ENCODE results near the gene DYNC2I2. TPM values are rescaled to one million over a fixed set of nuclear protein-coding genes. Genes with fewer than 3 reads are reported as not detected.
A peak's percentile ranks its signal among the peaks of the same experiment; 100 is the strongest.

Gene DYNC2I2
- total and polyA plus RNA-seq, 2 experiments from 2014 or later, result 39.9 to 78.7 TPM

DNA sequence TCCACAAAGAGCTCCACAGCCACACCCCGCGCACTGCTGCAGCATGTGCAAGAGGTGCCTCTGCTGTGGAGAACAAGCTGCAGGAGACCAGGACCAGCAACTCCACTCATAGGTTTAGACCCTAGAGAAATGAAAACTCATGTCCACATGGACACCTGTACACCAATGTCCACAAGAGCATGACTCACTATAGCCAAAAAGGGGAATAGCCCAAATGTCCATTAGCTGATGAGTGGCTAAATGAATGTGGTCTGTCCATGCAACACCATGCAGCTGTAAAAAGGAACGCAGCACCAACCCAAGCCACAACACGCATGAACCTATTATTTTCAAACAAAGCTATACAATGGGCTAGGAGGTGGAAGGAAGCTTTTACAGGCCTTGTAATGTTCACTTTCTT, 18.1 kb downstream of the DYNC2I2 start:
- no peaks in the 10 kb centered on the region for H3K79me2 ChIP-seq
- no peaks in the 10 kb centered on the region for H3K27me3 ChIP-seq
- H3K27ac ChIP-seq, result no peak overlapping the region
- no peaks in the 10 kb centered on the region for H3K9me2 ChIP-seq (replicated peaks; ENCODE audit: insufficient read depth)
- H3K4me3 ChIP-seq, result no peak overlapping the region
- H3K36me3 ChIP-seq (replicated peaks; ENCODE audit: insufficient read depth, low read depth), result no peaks in the 10 kb centered on the region
- H2AFZ ChIP-seq, result no peak overlapping the region
- peaks cover 17% of the 10 kb centered on the region for H3K4me1 ChIP-seq (ENCODE audit: insufficient read depth)
- TF ChIP-seq EZH2 (IDR thresholded peaks at IDR 0.05; ENCODE audit: borderline replicate concordance) (no peak), EZH2phosphoT487 (IDR thresholded peaks at IDR 0.05; ENCODE audit: low read depth, severe bottlenecking, unreplicated experiment) (no peak)
- TF ChIP-seq, protein P1, sequence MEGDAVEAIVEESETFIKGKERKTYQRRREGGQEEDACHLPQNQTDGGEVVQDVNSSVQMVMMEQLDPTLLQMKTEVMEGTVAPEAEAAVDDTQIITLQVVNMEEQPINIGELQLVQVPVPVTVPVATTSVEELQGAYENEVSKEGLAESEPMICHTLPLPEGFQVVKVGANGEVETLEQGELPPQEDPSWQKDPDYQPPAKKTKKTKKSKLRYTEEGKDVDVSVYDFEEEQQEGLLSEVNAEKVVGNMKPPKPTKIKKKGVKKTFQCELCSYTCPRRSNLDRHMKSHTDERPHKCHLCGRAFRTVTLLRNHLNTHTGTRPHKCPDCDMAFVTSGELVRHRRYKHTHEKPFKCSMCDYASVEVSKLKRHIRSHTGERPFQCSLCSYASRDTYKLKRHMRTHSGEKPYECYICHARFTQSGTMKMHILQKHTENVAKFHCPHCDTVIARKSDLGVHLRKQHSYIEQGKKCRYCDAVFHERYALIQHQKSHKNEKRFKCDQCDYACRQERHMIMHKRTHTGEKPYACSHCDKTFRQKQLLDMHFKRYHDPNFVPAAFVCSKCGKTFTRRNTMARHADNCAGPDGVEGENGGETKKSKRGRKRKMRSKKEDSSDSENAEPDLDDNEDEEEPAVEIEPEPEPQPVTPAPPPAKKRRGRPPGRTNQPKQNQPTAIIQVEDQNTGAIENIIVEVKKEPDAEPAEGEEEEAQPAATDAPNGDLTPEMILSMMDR (IDR thresholded peaks at IDR 0.05; ENCODE audit: poor library complexity), result no peak
- no peaks in the 10 kb centered on the region for H3K9me3 ChIP-seq (ENCODE audit: low read depth)
- no peak overlapping the region for H3K4me2 ChIP-seq
- no peaks in the 10 kb centered on the region for H4K20me1 ChIP-seq (ENCODE audit: insufficient read depth, poor library complexity, severe bottlenecking)
- whole genome bisulfite sequencing (ENCODE audit: low lambda C conversion rate, missing lambda C conversion rate), result 96% methylated on average over 4 of the region's 4 CpGs
- DNase-seq (ENCODE audit: low spot score), result no peak

DNA sequence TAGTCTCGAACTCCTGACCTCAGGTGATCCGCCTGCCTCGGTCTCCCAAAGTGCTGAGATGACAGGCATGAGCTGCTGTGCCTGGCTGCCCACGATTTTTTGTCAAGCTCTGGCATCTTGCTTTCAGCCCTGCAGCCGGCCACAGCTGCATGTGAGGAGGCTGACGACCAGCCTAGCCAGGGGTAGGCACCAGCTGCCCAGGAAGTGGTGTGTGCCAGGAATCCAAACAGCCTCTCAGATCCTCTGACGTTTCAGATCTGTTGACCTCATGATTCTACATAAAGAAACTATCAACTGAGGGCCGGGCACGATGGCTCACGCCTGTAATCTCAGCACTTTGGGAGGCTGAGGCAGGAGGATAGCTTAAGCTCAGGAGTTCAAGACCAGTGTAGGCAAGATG, 19.0 kb downstream of the DYNC2I2 start:
- no peak overlapping the region for H3K4me2 ChIP-seq
- H3K4me3 ChIP-seq, result no peak overlapping the region
- H3K36me3 ChIP-seq (replicated peaks; ENCODE audit: insufficient read depth, low read depth), result no peaks in the 10 kb centered on the region
- no peak for DNase-seq (ENCODE audit: low spot score)
- 93% methylated on average over 10 of the region's 10 CpGs for WGBS (ENCODE audit: low lambda C conversion rate, missing lambda C conversion rate)
- TF ChIP-seq EZH2phosphoT487 (IDR thresholded peaks at IDR 0.05; ENCODE audit: low read depth, severe bottlenecking, unreplicated experiment) (no peak), EZH2 (IDR thresholded peaks at IDR 0.05; ENCODE audit: borderline replicate concordance) (no peak)
- TF ChIP-seq, protein P1 (IDR thresholded peaks at IDR 0.05; ENCODE audit: poor library complexity), result no peak
- no peaks in the 10 kb centered on the region for H3K27me3 ChIP-seq
- H3K9me3 ChIP-seq (ENCODE audit: low read depth), result no peaks in the 10 kb centered on the region
- no peak overlapping the region for H2AFZ ChIP-seq
- peaks cover 17% of the 10 kb centered on the region for H3K4me1 ChIP-seq (ENCODE audit: insufficient read depth)
- no peaks in the 10 kb centered on the region for H3K9me2 ChIP-seq (replicated peaks; ENCODE audit: insufficient read depth)
- no peak overlapping the region for H3K27ac ChIP-seq
- no peaks in the 10 kb centered on the region for H3K79me2 ChIP-seq
- H4K20me1 ChIP-seq (ENCODE audit: insufficient read depth, poor library complexity, severe bottlenecking), result no peaks in the 10 kb centered on the region

DNA sequence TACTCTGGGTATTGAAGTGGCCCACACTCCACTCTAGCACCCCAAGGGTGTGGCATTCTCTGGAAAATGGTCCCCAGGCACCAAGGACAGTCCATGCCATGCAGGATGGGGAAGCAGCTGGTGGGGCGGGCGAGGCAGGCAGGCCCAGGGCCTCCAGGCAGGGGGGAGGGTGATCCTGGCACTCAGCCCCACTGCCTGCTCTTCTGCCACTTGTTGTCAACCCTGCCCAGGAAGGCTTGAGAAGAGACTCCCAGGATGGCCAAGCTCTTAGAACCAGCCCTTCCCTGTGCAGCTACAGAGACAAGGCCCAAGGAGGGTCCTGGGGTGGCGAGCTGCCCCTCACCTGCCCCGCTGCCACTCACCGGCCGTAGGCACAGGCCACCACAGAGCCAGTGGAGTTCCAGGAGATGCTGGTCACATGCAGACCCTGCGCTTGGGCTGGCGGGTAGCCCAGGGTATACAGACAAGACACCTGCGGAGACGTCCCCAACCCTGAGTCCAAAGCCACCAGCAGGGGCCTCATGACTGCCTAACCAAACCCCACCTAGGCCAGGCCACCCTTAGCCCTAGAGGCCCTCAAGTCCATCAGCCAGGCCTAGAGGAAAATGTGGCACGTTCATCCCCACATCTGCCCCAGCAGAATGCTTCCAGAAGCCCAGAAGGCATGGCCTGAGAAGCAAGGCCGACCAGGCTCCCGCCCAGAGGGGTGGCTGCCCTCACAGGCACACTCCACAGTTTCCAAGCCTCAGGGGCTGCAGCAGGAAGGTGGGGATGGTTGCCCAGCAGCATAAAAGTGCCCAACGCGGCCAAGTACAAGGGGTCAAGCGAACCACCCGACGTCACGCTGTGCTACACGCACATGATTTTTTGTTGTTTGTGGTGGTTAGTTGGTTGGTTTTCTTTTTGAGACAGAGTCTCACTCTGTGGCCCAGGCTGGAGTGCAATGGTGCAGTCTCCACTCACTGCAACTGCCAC, 19.8 kb downstream of the DYNC2I2 start:
- H3K27me3 ChIP-seq, result no peaks in the 10 kb centered on the region
- peak overlapping the region; percentile 98 for H3K27ac ChIP-seq
- H3K9me3 ChIP-seq (ENCODE audit: low read depth), result no peaks in the 10 kb centered on the region
- no peak for TF ChIP-seq EZH2 (IDR thresholded peaks at IDR 0.05; ENCODE audit: borderline replicate concordance)
- TF ChIP-seq, protein P1 (IDR thresholded peaks at IDR 0.05; ENCODE audit: poor library complexity), result no peak
- 95% methylated on average over 20 of the region's 20 CpGs for WGBS (ENCODE audit: low lambda C conversion rate, missing lambda C conversion rate)
- no peak overlapping the region for H3K4me2 ChIP-seq
- no peaks in the 10 kb centered on the region for H3K79me2 ChIP-seq
- no peaks in the 10 kb centered on the region for H3K9me2 ChIP-seq (replicated peaks; ENCODE audit: insufficient read depth)
- H3K4me3 ChIP-seq, result no peak overlapping the region
- no peak overlapping the region for H2AFZ ChIP-seq
- H3K36me3 ChIP-seq (replicated peaks; ENCODE audit: insufficient read depth, low read depth), result no peaks in the 10 kb centered on the region
- no peaks in the 10 kb centered on the region for H4K20me1 ChIP-seq (ENCODE audit: insufficient read depth, poor library complexity, severe bottlenecking)
- H3K4me1 ChIP-seq (ENCODE audit: insufficient read depth), result peaks cover 17% of the 10 kb centered on the region
- no peak for DNase-seq (ENCODE audit: low spot score)
